COR-L47 (cell line): ENCODE measurements around the gene DNAH2.

Experiments
- DNase-seq: peaks from one replicate; lab custom pipeline; 2025; lab: John Stamatoyannopoulos, UW

The DNAH2 gene

DNA sequence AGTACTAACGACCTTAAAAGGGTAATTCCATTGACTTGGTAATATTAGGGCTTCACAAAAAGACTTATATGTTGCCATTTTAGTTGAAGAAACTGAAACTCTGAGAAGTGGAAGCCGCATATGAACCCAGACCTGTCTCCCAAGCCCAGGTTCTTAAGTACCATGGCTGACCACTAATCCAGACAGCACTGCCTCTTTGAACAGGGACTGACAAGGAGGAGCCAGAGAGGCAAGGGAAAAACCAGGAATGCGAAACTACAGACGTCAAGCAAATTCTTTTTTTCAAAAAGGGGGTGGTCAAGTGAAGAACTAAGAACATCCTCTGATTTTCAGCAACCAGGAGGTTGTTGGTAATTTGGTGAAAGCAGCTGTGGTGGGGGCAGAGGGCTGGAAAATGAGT lies 155.5 kb downstream of the DNAH2 start:
- DNase-seq, result no peak

GRCh38 chr17:7875804-7876370 lies 158.3 kb downstream of the DNAH2 start:
- DNase-seq, result no peak

- DNase-seq, result no peak
These were observed 160.7 kb downstream of the DNAH2 start for GRCh38 chr17:7878234-7878633.

DNA sequence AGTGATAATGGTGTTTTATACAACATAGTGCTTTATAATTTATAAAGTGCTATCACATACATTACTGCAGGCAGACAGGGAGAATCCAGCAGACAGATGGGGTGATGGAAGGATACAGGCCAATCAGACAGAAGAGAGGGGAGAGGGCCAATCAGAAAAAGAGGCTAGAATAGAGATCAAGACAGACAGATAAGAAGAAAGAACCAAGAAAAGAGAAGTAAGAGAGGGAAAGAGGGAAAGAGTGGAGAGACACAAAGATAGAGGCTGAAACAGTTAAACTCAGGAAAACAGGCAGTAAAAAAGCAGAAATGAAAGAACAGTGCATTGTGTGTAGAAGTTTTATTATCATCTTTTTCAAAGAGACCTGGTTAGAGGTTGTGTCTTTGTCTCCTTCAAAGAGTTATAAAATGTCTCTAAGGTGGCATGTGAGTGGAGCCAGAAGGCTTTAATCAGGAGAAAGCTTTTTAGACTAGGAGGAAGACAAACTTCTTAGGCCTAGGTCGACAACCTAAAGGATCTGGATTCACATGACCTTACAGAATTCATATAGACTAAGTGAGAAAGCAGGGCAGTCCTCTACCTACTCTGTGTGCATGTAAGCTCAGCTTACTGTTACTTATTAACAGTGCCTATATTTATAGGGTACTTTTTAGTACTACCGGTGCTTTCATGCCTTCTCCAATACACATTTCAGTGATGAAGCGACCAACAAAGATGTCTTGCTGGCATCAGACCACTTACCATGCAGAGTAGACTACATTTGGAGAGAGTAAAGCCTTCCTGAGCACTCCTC lies 162.7 kb downstream of the DNAH2 start:
- no peak for DNase-seq

DNA sequence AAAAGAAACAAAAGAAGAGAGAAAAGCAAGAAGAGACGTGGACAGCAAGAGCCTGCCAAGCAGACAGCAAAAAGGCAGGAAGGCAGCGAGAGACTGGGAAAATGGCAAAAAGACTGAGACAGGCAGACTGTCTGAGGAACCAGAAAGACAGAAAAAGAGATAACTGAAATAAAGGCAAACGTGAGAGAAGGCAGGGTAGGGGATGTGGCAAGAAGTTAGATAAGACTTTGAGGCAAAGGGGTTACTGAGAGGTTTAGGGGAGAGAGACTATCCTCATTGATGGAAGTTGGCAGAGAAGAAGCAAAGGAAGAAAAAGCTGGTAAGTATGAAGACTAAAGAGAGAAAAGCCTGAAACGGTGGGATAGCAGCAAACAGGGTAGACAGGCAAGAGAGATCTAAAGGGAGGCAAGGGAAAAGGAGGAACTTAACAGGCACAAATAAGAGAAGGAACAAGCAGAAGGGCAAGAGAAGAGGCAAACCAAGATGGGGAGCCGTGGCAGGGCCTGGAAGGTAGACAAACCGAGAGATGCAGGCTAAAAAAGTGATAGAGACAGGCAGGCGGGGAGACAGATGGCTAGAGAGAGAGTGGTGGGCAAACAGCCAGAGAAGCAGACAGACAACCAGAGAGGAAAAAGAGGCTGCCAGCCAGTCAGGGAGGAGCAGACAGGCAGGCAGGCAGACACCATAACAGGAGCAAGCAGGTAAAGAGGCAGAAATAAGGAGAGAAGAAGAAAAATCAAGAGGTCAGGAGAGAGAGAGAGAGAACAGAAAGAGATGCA lies 163.9 kb downstream of the DNAH2 start:
- DNase-seq, result no peak

DNA sequence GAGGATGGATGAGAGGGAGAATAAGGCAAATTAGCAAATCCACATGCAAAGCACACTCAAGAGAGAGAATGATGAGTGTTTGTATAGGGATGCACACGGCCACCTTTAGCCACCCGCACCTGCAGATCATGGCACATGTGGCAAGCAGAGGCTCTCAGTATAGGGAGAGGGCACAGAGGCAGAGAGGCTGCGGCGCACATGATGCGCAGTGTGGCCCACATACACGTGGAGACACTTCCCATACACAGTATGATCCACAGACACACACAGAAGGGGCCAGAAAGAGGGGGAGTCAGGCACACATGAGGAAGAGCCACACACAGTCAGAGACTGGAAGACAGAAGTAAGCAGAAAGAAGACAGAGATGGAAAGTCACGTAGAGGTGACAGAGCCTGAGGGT lies 164.5 kb downstream of the DNAH2 start:
- DNase-seq, result no peak

DNA sequence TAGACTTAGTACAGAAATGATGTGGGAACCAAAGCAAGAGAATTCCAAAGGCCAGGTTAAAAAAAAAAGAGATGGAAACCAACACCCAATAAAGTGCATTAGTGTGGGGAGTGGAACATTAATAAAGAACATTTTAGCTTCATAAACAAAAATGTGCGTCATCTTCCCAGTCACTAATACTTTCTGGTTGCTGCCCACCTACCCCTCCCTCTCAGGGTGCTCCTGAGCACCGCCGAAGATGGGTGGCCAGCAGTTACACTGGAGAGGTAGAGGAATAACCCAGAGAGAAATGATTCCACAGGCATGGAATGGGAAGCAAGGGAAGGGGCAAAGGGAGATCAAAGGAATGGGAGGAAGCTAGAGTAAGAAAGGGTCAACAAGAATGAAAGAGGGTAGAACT lies 165.1 kb downstream of the DNAH2 start:
- no peak for DNase-seq
